A549 (cell line): ENCODE results near the gene EVC.

ENCODE experiments used
- BHLHE40 ChIP-seq: IDR thresholded peaks from 2 replicates; pipeline ENCODE4 v1.6.1; 2012; ENCODE audit warnings: low read depth, low read length, inconsistent platforms
- CBX8 ChIP-seq: fragments of 200-600 bp; sonication (generic); IDR thresholded peaks from 2 replicates; pipeline ENCODE4 v1.6.1; 2016
- EP300 ChIP-seq, 2 experiments: fragments of >200 bp; sonication (Bioruptor Twin); formaldehyde crosslinking; IDR thresholded peaks; 2 replicates in 1 of 2; 3 replicates in 1 of 2; pipeline ENCODE4 v1.6.1; 2016 to 2017
- JUN ChIP-seq, 2 experiments: fragments of >200 bp; sonication (Bioruptor Twin); formaldehyde crosslinking; IDR thresholded peaks; 2 replicates in 1 of 2; 3 replicates in 1 of 2; pipeline ENCODE4 v1.6.1; 2016 to 2017
- KDM1A ChIP-seq: fragments of 200-600 bp; sonication (generic); IDR thresholded peaks from 2 replicates; pipeline ENCODE4 v1.6.1; 2016; ENCODE audit warnings: low read depth, mild to moderate bottlenecking
- POLR2AphosphoS2 ChIP-seq: conservative IDR thresholded peaks from 2 replicates; pipeline ENCODE4 v1.6.1; 2012; ENCODE audit warnings: low read length, improper control_type of control experiment, inconsistent platforms
- TF ChIP-seq, protein P1 (sequence below): fragments of 200-600 bp; sonication (generic); IDR thresholded peaks from 2 replicates; pipeline ENCODE4 v1.6.1; 2016; ENCODE audit warnings: antibody characterized with exemption, mild to moderate bottlenecking, moderate library complexity
- TF ChIP-seq, protein P2 (sequence below): fragments of >200 bp; sonication (Bioruptor Twin); formaldehyde crosslinking; IDR thresholded peaks from 3 replicates; pipeline ENCODE4 v1.5.1; 2016

DNA sequence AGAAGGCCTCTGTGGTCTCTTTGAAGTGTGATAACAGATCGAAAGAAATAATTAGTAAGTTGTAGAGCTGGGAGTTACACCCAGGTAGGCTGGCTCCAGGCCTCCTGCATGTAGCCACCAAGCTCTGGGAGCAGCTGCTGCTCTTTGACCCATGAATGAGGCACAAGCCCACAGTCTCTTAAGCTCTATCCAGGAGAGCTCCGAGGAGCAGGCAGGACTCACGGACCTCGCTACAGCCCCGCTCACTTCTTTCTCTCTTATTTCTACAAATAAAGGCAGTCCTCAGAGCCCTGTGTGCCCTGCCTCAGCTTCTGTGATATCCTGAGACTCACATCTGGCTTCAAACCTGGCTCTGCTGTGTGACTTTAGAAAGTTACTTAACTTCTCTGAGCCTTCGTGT lies 86.9 kb downstream of the EVC start:
- no peak for TF ChIP-seq CBX8
- no peak for TF ChIP-seq POLR2AphosphoS2
- TF ChIP-seq, protein P1, sequence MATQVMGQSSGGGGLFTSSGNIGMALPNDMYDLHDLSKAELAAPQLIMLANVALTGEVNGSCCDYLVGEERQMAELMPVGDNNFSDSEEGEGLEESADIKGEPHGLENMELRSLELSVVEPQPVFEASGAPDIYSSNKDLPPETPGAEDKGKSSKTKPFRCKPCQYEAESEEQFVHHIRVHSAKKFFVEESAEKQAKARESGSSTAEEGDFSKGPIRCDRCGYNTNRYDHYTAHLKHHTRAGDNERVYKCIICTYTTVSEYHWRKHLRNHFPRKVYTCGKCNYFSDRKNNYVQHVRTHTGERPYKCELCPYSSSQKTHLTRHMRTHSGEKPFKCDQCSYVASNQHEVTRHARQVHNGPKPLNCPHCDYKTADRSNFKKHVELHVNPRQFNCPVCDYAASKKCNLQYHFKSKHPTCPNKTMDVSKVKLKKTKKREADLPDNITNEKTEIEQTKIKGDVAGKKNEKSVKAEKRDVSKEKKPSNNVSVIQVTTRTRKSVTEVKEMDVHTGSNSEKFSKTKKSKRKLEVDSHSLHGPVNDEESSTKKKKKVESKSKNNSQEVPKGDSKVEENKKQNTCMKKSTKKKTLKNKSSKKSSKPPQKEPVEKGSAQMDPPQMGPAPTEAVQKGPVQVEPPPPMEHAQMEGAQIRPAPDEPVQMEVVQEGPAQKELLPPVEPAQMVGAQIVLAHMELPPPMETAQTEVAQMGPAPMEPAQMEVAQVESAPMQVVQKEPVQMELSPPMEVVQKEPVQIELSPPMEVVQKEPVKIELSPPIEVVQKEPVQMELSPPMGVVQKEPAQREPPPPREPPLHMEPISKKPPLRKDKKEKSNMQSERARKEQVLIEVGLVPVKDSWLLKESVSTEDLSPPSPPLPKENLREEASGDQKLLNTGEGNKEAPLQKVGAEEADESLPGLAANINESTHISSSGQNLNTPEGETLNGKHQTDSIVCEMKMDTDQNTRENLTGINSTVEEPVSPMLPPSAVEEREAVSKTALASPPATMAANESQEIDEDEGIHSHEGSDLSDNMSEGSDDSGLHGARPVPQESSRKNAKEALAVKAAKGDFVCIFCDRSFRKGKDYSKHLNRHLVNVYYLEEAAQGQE, result no peak
- TF ChIP-seq JUN (IDR thresholded peaks at IDR 0.05), result no peak
- TF ChIP-seq, protein P2, sequence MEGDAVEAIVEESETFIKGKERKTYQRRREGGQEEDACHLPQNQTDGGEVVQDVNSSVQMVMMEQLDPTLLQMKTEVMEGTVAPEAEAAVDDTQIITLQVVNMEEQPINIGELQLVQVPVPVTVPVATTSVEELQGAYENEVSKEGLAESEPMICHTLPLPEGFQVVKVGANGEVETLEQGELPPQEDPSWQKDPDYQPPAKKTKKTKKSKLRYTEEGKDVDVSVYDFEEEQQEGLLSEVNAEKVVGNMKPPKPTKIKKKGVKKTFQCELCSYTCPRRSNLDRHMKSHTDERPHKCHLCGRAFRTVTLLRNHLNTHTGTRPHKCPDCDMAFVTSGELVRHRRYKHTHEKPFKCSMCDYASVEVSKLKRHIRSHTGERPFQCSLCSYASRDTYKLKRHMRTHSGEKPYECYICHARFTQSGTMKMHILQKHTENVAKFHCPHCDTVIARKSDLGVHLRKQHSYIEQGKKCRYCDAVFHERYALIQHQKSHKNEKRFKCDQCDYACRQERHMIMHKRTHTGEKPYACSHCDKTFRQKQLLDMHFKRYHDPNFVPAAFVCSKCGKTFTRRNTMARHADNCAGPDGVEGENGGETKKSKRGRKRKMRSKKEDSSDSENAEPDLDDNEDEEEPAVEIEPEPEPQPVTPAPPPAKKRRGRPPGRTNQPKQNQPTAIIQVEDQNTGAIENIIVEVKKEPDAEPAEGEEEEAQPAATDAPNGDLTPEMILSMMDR, result no peak
- no peak for TF ChIP-seq KDM1A
- no peak for TF ChIP-seq EP300 (IDR thresholded peaks at IDR 0.05)
- TF ChIP-seq BHLHE40, result no peak
